Activated CD8-positive, alpha-beta T cell treated with anti-CD3 and anti-CD28 coated beads, Interleukin-2, amount 10 ng/mL, durations not matched to agents 7 days and 5 days (primary cell): ENCODE data around the gene PHOX2B. TPM values are rescaled to one million over a fixed set of nuclear protein-coding genes. Genes with fewer than 3 reads are reported as not detected.

Experiments
- ATAC-seq: fragments of 150-1000 bp; cut with Tn5 transposase; one replicate; pipeline ENCODE4 v1.10.0; 2021; ENCODE audit warnings: moderate library complexity
- CTCF ChIA-PET: fragments of 350-600 bp; sonication (Branson Sonifier 250); formaldehyde crosslinking; loops from one replicate; lab custom pipeline; 2021; ENCODE audit warnings: antibody characterized with exemption; lab: Charles Lee
- POLR2A ChIA-PET: fragments of 350-600 bp; sonication (Branson Sonifier 250); formaldehyde crosslinking; loops from one replicate; lab custom pipeline; 2021; ENCODE audit warnings: antibody characterized with exemption; lab: Charles Lee
- DNase-seq: peaks from one replicate; pipeline ENCODE4 v3.0.0-alpha.2; 2020
- H3K27ac Mint-ChIP-seq: one replicate; pipeline ENCODE4 v1.8.0; 2021; ENCODE audit warnings: mild to moderate bottlenecking, mixed read lengths
- H3K27me3 Mint-ChIP-seq: one replicate; pipeline ENCODE4 v1.8.0; 2021; ENCODE audit warnings: low read depth, mixed read lengths
- H3K36me3 Mint-ChIP-seq: one replicate; pipeline ENCODE4 v1.8.0; 2021; ENCODE audit warnings: low read depth, mixed read lengths
- H3K4me1 Mint-ChIP-seq: one replicate; pipeline ENCODE4 v1.8.0; 2021; ENCODE audit warnings: low read depth, mixed read lengths
- H3K4me3 Mint-ChIP-seq: one replicate; pipeline ENCODE4 v1.8.0; 2021; ENCODE audit warnings: mild to moderate bottlenecking, mixed read lengths
- H3K9me3 Mint-ChIP-seq: one replicate; pipeline ENCODE4 v1.8.0; 2022; ENCODE audit warnings: mixed read lengths; ENCODE audit not compliant: insufficient read depth
- total RNA-seq, 2 experiments: library from RNA; stranded (reverse); gene quantifications; one replicate each; pipeline ENCODE4 v1.2.3, GENCODE V29; 2021

PHOX2B gene
- total RNA-seq, 2 experiments from 2014 or later = not detected

DNA sequence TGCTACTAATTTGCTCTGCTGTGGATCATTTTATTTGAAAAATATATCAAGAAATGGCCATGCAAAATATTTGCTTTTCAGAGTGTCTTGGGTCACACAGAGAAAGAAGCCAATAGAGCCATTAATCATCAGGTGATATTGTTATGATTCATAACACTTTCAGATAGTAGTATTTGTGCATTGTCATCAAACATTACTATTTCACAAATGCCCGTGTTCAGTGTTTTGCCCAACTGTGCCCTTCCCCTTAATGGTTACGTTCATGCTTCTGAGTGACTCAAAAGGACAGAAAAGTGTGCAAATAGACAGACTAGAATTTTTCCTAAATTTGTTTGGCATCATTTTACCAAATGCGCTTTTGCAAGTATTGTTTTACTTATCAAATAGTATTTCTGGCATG lies 46.5 kb downstream of the PHOX2B start:
- peaks cover 2% of the 10 kb centered on the region for H3K27me3 Mint-ChIP-seq
- ChIA-PET POLR2A (no interaction called here), CTCF (no interaction called here)
- no peak for ATAC-seq
- H3K4me1 Mint-ChIP-seq = no peaks in the 10 kb centered on the region
- H3K27ac Mint-ChIP-seq = no peak overlapping the region
- H3K9me3 Mint-ChIP-seq = no peaks in the 10 kb centered on the region
- H3K36me3 Mint-ChIP-seq = no peaks in the 10 kb centered on the region
- H3K4me3 Mint-ChIP-seq = no peak overlapping the region
- no peak for DNase-seq

DNA sequence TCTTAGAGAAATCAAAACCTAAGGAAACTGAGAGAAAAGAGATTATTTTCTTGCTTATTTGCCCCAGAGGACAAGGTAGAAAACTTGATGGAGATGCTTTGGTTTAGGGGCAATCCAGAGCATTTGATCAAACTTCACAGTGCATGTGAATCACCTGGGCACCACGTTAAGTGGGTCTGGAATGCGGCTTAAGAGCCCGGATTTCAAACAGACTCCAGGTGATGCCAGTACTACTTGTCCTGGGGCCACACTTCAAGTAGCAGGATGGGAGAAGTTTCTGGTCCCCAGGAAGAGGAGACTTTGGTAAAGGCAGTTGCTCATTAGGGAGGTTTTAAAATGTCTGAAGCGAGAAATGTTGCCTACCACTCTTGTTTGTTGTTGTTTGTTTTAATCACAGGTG lies 51.8 kb downstream of the PHOX2B start:
- Mint-ChIP-seq H3K27ac (no peak overlapping the region), H3K9me3 (no peaks in the 10 kb centered on the region), H3K4me1 (peaks cover 2% of the 10 kb centered on the region), H3K36me3 (no peaks in the 10 kb centered on the region), H3K27me3 (peaks cover 2% of the 10 kb centered on the region), H3K4me3 (no peak overlapping the region)
- ChIA-PET CTCF (no interaction called here), POLR2A (no interaction called here)
- DNase-seq = no peak
- no peak for ATAC-seq

GRCh38 chr4:41696131-41696530 lies 52.4 kb downstream of the PHOX2B start:
- no peak overlapping the region for H3K4me3 Mint-ChIP-seq
- ChIA-PET POLR2A (no interaction called here), CTCF (no interaction called here)
- no peaks in the 10 kb centered on the region for H3K36me3 Mint-ChIP-seq
- H3K4me1 Mint-ChIP-seq = peaks cover 2% of the 10 kb centered on the region
- peaks cover 2% of the 10 kb centered on the region for H3K27me3 Mint-ChIP-seq
- ATAC-seq (no peak), DNase-seq (no peak)
- H3K27ac Mint-ChIP-seq = no peak overlapping the region
- H3K9me3 Mint-ChIP-seq = no peaks in the 10 kb centered on the region

Other genes starting within 250 kb of the PHOX2B start
- gene LIMCH1, start 210.6 kb downstream of the PHOX2B start, total RNA-seq = not detected
- 10 to 100 TPM; 59.9 TPM for gene TMEM33, start 186.7 kb upstream of the PHOX2B start, total RNA-seq
- under 1 TPM; 0.21 to 0.32 TPM for gene DCAF4L1, start 233.0 kb upstream of the PHOX2B start, total RNA-seq
- gene SLC30A9, start 241.8 kb upstream of the PHOX2B start, total RNA-seq = 10 to 100 TPM; 30.9 to 32.0 TPM